Mesothelial cell of epicardium (in vitro differentiated cells): ENCODE results near the gene FNDC5. TPM values are rescaled to one million over a fixed set of nuclear protein-coding genes. Genes with fewer than 3 reads are reported as not detected.

Experiments used
- DNase-seq, 2 experiments: peaks; one replicate each; pipeline ENCODE4 v3.0.0; 2021; ENCODE audit warnings: low spot score in 2 of 2; ENCODE audit not compliant: unreplicated experiment in 2 of 2
- H3K27ac Mint-ChIP-seq: 2 replicates; pipeline ENCODE4 v1.8.0; 2021; ENCODE audit warnings: mixed read lengths
- H3K27me3 Mint-ChIP-seq: 2 replicates; pipeline ENCODE4 v1.8.0; 2021; ENCODE audit warnings: low read depth, mixed read lengths
- H3K36me3 Mint-ChIP-seq: 2 replicates; pipeline ENCODE4 v1.8.0; 2021; ENCODE audit warnings: mixed read lengths
- H3K4me1 Mint-ChIP-seq: 2 replicates; pipeline ENCODE4 v1.8.0; 2021; ENCODE audit warnings: mixed read lengths
- H3K4me3 Mint-ChIP-seq: 2 replicates; pipeline ENCODE4 v1.8.0; 2021; ENCODE audit warnings: mild to moderate bottlenecking, moderate library complexity, mixed read lengths
- H3K9me3 Mint-ChIP-seq: 2 replicates; pipeline ENCODE4 v1.8.0; 2021; ENCODE audit warnings: mixed read lengths
- CTCF ChIP-seq: fragments of 200-600 bp; sonication (generic); IDR thresholded peaks from one replicate; pipeline ENCODE4 v1.5.0; 2021; ENCODE audit warnings: antibody characterized with exemption; ENCODE audit not compliant: unreplicated experiment
- total RNA-seq: library from RNA; stranded (reverse); gene quantifications from 3 replicates; pipeline ENCODE4 v1.2.1, GENCODE V29; 2021

Gene FNDC5
- total RNA-seq, 1 donor from 2014 or later = 164 TPM

DNA sequence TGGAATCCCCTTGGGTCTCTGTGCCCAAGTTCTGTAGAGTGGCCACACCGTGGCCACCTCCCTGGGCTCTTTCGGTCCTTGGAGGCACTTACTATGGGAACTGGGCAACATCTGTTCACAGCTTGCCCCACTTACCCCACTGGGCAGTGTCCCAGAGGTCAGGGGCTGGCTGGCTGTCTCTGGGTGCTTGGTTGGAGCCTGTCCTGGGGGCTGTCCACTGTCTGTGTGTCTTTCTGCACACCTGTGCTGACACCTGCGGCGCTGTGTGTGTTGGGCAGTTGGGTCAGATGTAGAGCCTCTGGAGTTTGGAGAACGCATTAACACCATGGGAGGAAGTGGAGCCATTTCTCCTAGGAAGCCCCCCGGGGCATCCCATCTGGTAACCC, 31.8 kb upstream of the FNDC5 start:
- H3K4me3 Mint-ChIP-seq = peak overlapping the region; percentile 61
- H3K4me1 Mint-ChIP-seq = peaks cover 11% of the 10 kb centered on the region
- no peaks in the 10 kb centered on the region for H3K9me3 Mint-ChIP-seq
- TF ChIP-seq CTCF = no peak
- H3K36me3 Mint-ChIP-seq = no peaks in the 10 kb centered on the region
- no peaks in the 10 kb centered on the region for H3K27me3 Mint-ChIP-seq
- no peak for DNase-seq
- H3K27ac Mint-ChIP-seq = no peak overlapping the region

- TF ChIP-seq CTCF = no peak
Measured at GRCh38 chr1:32901823-32902534, 31.3 kb upstream of the FNDC5 start.

DNA sequence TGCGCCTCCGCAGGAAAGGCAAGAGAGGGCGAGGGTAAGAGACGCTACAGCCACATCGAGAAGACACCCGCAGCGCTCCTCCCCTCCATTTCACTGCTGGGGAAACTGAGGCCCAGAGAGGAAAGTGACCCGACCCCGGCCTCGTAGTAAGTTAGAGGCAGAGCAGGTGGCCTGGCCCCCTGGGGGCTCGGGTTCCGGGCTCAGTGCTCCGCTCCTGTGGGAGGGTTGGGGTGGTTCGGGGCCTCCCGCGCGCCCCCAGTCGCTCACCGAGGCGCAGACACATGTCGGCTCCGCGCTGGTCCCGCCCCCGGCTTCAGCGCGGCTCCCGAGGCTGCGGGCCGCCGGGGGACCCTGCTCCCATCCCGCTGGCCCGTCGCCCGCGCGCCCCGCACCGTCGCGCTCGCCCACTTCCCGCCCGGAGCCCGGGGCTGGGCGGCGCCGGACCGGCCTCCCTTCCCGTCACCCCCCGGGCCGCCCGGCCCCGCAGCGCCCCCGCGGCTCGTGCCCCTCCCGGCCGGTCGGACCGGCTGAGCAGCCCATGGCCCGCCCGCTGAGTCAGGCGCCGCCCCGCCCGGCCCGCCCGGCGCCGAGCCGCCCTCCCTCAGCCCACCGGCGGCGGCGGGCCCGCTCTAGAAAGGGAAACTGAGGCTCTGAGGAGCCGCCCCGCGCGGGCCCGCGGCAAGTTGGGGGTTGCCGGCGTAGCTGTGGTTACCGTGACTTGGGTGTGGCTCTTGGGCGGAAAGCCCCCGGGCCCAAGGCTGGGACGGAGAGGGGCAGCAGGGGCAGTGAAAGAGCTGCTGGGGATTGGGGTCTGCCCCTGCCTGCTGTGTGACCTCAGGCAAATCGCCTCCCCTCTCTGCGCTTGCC, 30.5 kb upstream of the FNDC5 start, which contains the start of gene TMEM54:
Gene TMEM54 (minus strand): TSS at position 434 of the 867 bp plus-strand sequence. CDS start 151 bp downstream, at position 283.
- TF ChIP-seq CTCF = no peak
- H3K4me1 Mint-ChIP-seq = peaks cover 14% of the 10 kb centered on the region
- DNase-seq = peak; percentile 41 to 63
- peak within 1 kb of the TSS; percentile 39 for H3K27ac Mint-ChIP-seq
- H3K27me3 Mint-ChIP-seq = no peaks in the 10 kb centered on the region
- H3K4me3 Mint-ChIP-seq = peak within 1 kb of the TSS; percentile 78
- H3K36me3 Mint-ChIP-seq = no peaks in the 10 kb centered on the region
- H3K9me3 Mint-ChIP-seq = no peaks in the 10 kb centered on the region

More at GRCh38 chr1:32901823-32902534, 31.3 kb upstream of the FNDC5 start:
- Mint-ChIP-seq H3K9me3 (no peaks in the 10 kb centered on the region), H3K36me3 (no peaks in the 10 kb centered on the region), H3K27me3 (no peaks in the 10 kb centered on the region), H3K4me1 (peaks cover 14% of the 10 kb centered on the region), H3K4me3 (peak overlapping the region; percentile 78), H3K27ac (peak overlapping the region; percentile 39)
- no peak for DNase-seq

DNA sequence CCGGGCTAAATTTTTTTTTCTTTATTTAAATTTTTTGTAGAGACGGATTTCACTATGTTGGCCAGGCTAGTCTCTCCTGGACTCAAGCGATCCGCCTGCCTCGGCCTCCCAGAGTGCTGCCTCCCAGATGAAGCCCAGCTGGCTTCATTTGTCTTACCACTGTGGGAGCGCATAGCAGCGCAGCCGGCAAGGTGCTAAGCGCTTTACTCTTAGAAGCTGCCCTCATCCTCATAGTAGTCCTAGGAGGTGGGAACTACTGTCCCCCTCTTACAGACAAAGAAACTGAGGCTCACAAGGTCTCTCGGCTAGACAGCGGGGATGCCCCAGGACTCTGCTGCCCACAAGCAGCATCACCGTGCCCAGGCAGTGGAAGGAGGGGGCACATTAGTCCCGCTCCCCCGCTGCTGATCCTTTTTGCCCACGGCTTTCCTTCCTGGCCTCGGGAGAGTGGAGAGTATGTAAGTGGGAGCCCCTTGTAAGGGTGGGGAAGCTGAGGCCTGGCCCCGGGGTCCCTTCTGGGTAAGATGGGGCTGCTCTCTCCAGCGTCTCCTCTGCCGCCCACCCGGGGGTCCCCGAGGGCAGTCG, 29.8 kb upstream of the FNDC5 start:
- Mint-ChIP-seq H3K4me1 (peaks cover 14% of the 10 kb centered on the region), H3K27me3 (no peaks in the 10 kb centered on the region), H3K27ac (peak overlapping the region; percentile 9), H3K4me3 (peak overlapping the region; percentile 72), H3K36me3 (no peaks in the 10 kb centered on the region), H3K9me3 (no peaks in the 10 kb centered on the region)
- no peak for DNase-seq
- no peak for TF ChIP-seq CTCF

- Mint-ChIP-seq H3K4me3 (peak overlapping the region; percentile 72), H3K27ac (no peak overlapping the region), H3K4me1 (peaks cover 14% of the 10 kb centered on the region), H3K27me3 (no peaks in the 10 kb centered on the region), H3K36me3 (no peaks in the 10 kb centered on the region), H3K9me3 (no peaks in the 10 kb centered on the region)
- DNase-seq = no peak
- TF ChIP-seq CTCF = no peak
Measured at GRCh38 chr1:32899586-32900296, 29.0 kb upstream of the FNDC5 start.
